ENCODE measurements around the gene KBTBD4. TPM values are rescaled to one million over a fixed set of nuclear protein-coding genes. Genes with fewer than 3 reads are reported as not detected.

The KBTBD4 gene
- total and polyA plus RNA-seq, 2 of the 13 experiments (the other 11 are each of a cell fraction or from before 2014, with no cell fraction given) = 8.5 to 12.8 TPM

DNA sequence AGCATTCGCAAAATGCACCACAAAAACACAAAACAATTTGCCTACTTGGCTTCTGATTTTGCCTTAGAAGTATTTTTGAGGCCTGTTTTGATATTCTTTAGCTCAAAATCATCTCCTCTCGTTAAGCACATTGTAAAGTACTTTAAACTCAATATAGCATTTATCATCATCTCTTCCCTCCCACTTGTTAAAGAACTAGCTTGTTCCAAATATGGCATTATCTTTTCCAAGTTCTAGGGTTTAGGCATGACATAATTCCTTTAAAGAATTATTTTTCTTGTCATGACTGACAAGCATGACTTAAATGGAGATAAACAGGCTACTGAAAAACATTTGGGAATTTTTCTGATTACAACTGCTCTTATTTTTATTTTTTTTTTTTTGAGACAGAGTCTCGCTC is 47.1 kb downstream of the KBTBD4 start:
- no TSS peak for BruUV-seq (replicated peaks)
- POLR2A ChIA-PET = no interaction called here
- in situ Hi-C loops (cut with HindIII; ENCODE audit: extremely low pct_ligation_motif_present, low pct_unique_long_range_greater_than_20kb) = no loop called here
- TF ChIP-seq POLR2AphosphoS5 (IDR thresholded peaks at IDR 0.05; ENCODE audit: low read depth, low read length) (no peak), KMT2A (CRISPR knock-in tag; IDR thresholded peaks at IDR 0.05) (no peak), ZNF460 (CRISPR knock-in tag; IDR thresholded peaks at IDR 0.05; ENCODE audit: borderline replicate concordance) (no peak), FOXA1 (IDR thresholded peaks at IDR 0.05) (no peak), FOXA1 (CRISPR knock-in tag; IDR thresholded peaks at IDR 0.05) (no peak), CBX5 (CRISPR knock-in tag; IDR thresholded peaks at IDR 0.05; ENCODE audit: borderline replicate concordance) (no peak), MBD4 (IDR thresholded peaks at IDR 0.05; ENCODE audit: borderline replicate concordance, low read length) (no peak), ZNF441 (CRISPR knock-in tag; IDR thresholded peaks at IDR 0.05; ENCODE audit: borderline replicate concordance) (no peak), GATA4 (IDR thresholded peaks at IDR 0.05; ENCODE audit: borderline replicate concordance, low read depth) (no peak), NFIC (IDR thresholded peaks at IDR 0.05; ENCODE audit: low read length) (no peak), MEIS2 (CRISPR knock-in tag; IDR thresholded peaks at IDR 0.05) (no peak), ARID2 (CRISPR knock-in tag; IDR thresholded peaks at IDR 0.05; ENCODE audit: borderline replicate concordance) (no peak), SP1 (IDR thresholded peaks at IDR 0.05) (no peak), SP1 (CRISPR knock-in tag; IDR thresholded peaks at IDR 0.05) (no peak)
- TF ChIP-seq, protein P1, sequence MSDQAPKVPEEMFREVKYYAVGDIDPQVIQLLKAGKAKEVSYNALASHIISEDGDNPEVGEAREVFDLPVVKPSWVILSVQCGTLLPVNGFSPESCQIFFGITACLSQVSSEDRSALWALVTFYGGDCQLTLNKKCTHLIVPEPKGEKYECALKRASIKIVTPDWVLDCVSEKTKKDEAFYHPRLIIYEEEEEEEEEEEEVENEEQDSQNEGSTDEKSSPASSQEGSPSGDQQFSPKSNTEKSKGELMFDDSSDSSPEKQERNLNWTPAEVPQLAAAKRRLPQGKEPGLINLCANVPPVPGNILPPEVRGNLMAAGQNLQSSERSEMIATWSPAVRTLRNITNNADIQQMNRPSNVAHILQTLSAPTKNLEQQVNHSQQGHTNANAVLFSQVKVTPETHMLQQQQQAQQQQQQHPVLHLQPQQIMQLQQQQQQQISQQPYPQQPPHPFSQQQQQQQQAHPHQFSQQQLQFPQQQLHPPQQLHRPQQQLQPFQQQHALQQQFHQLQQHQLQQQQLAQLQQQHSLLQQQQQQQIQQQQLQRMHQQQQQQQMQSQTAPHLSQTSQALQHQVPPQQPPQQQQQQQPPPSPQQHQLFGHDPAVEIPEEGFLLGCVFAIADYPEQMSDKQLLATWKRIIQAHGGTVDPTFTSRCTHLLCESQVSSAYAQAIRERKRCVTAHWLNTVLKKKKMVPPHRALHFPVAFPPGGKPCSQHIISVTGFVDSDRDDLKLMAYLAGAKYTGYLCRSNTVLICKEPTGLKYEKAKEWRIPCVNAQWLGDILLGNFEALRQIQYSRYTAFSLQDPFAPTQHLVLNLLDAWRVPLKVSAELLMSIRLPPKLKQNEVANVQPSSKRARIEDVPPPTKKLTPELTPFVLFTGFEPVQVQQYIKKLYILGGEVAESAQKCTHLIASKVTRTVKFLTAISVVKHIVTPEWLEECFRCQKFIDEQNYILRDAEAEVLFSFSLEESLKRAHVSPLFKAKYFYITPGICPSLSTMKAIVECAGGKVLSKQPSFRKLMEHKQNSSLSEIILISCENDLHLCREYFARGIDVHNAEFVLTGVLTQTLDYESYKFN (CRISPR knock-in tag; conservative IDR thresholded peaks at IDR 0.05) = no peak
- TF ChIP-seq, protein P2, sequence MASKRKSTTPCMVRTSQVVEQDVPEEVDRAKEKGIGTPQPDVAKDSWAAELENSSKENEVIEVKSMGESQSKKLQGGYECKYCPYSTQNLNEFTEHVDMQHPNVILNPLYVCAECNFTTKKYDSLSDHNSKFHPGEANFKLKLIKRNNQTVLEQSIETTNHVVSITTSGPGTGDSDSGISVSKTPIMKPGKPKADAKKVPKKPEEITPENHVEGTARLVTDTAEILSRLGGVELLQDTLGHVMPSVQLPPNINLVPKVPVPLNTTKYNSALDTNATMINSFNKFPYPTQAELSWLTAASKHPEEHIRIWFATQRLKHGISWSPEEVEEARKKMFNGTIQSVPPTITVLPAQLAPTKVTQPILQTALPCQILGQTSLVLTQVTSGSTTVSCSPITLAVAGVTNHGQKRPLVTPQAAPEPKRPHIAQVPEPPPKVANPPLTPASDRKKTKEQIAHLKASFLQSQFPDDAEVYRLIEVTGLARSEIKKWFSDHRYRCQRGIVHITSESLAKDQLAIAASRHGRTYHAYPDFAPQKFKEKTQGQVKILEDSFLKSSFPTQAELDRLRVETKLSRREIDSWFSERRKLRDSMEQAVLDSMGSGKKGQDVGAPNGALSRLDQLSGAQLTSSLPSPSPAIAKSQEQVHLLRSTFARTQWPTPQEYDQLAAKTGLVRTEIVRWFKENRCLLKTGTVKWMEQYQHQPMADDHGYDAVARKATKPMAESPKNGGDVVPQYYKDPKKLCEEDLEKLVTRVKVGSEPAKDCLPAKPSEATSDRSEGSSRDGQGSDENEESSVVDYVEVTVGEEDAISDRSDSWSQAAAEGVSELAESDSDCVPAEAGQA (IDR thresholded peaks at IDR 0.05; ENCODE audit: low read depth) = no peak
- TF ChIP-seq, protein P2 (CRISPR knock-in tag; IDR thresholded peaks at IDR 0.05; ENCODE audit: borderline replicate concordance) = no peak

More for the DNA sequence above, 47.1 kb downstream of the KBTBD4 start:
- H4K20me1 ChIP-seq (ENCODE audit: insufficient read depth, low read length) = peaks cover 51% of the 10 kb centered on the region
- H3K4me3 ChIP-seq (replicated peaks in 1 of 3; ENCODE audit: insufficient read depth in 1 of 3, low read depth in 2 of 3, low read length in 3 of 3) = no peak overlapping the region
- no peak for ATAC-seq
- intact Hi-C loops (cut with micrococcal nuclease; ENCODE audit: unreplicated experiment) = no loop called here
- H3K27ac ChIP-seq (ENCODE audit: extremely low read length, insufficient read depth, low read length) = no peak overlapping the region
- H3K79me2 ChIP-seq (ENCODE audit: insufficient read depth, low read length) = peaks cover 94% of the 10 kb centered on the region
- H3K36me3 ChIP-seq (replicated peaks in 1 of 2; ENCODE audit: control insufficient read depth in 1 of 2, insufficient read depth in 2 of 2, low read length in 2 of 2) = peaks cover 2% of the 10 kb centered on the region in 2 experiments; a peak in 1 of 5 replicates
- H3K27me3 ChIP-seq (ENCODE audit: control insufficient read depth in 1 of 2, insufficient read depth in 2 of 2, low read length in 2 of 2) = no peaks in the 10 kb centered on the region
- CTCF ChIA-PET (ENCODE audit: low intra/inter-chr PET ratio, low total read pairs) = no interaction called here
- no peak for DNase-seq (ENCODE audit: low spot score)
- no peak for FAIRE-seq
- peaks cover 56% of the 10 kb centered on the region for H3K4me1 ChIP-seq (ENCODE audit: insufficient read depth, low read length)
- H2AFZ ChIP-seq (ENCODE audit: low read length) = no peak overlapping the region
- H3K4me2 ChIP-seq (ENCODE audit: low read depth, low read length) = no peak overlapping the region
- no peak overlapping the region for H3K9ac ChIP-seq (ENCODE audit: insufficient read depth, low read depth, low read length)
- H3K9me3 ChIP-seq (ENCODE audit: low read length) = no peaks in the 10 kb centered on the region
- WGBS (ENCODE audit: low lambda C conversion rate) = over 99% methylated on average over 3 of the region's 3 CpGs
